Transverse colon (tissue), 4 donors: ENCODE data around the gene PLAU. TPM values are rescaled to one million over a fixed set of nuclear protein-coding genes. Genes with fewer than 3 reads are reported as not detected.

Experiments
- DNase-seq: peaks from one replicate; pipeline ENCODE4 v3.0.0-alpha.2; 2019
- H3K27ac ChIP-seq, 4 donors: fragments of 200-600 bp; sonication (generic); 2 replicates each; pipeline ENCODE4 v1.5.1; 2016 to 2018; ENCODE audit warnings: inconsistent platforms in 4 of 4
- H3K27me3 ChIP-seq: fragments of 200-600 bp; sonication (generic); 2 replicates; pipeline ENCODE4 v1.5.1; 2017; ENCODE audit warnings: inconsistent platforms
- H3K36me3 ChIP-seq, 4 donors: fragments of 200-600 bp; sonication (generic); 2 replicates each; pipeline ENCODE4 v1.5.1; 2017 to 2019; ENCODE audit warnings: inconsistent platforms in 4 of 4
- H3K4me1 ChIP-seq, 4 donors: fragments of 200-600 bp; sonication (generic); 2 replicates each; pipeline ENCODE4 v1.5.1; 2017 to 2020; ENCODE audit warnings: inconsistent platforms in 4 of 4
- H3K4me3 ChIP-seq, 4 donors: fragments of 200-600 bp; sonication (generic); 1 replicate in 1 of 4; 2 replicates in 3 of 4; pipeline versions ENCODE4 v1.5.1 to v1.6.1; 2017 to 2019; ENCODE audit warnings: inconsistent platforms in 4 of 4
- H3K9me3 ChIP-seq, 2 donors: fragments of 200-600 bp; sonication (generic); 2 replicates each; pipeline ENCODE4 v1.5.1; 2017 to 2019; ENCODE audit warnings: inconsistent platforms in 2 of 2
- EP300 ChIP-seq: sonication (generic); formaldehyde crosslinking; IDR thresholded peaks from one replicate; pipeline ENCODE4 v1.6.1; 2017; ENCODE audit warnings: antibody characterized with exemption, low read depth
- POLR2A ChIP-seq: fragments of 450-650 bp; IDR thresholded peaks from one replicate; pipeline ENCODE4 v1.6.1; 2016; ENCODE audit warnings: antibody characterized with exemption, mild to moderate bottlenecking, moderate library complexity
- POLR2AphosphoS5 ChIP-seq, 3 donors: sonication (generic); formaldehyde crosslinking; IDR thresholded peaks; one replicate each; pipeline ENCODE4 v1.6.1; 2016; ENCODE audit warnings: antibody characterized with exemption in 3 of 3
- WGBS, 2 donors: methylation state at CpG; one replicate each; pipeline ENCODE4 v1.1.5; 2018; ENCODE audit warnings: low coverage in 1 of 2; 5-methylcytosine and 5-hydroxymethylcytosine counted together
- in situ Hi-C, 4 donors: fragments of 200-750 bp; cut with MboI; loops; one replicate each; pipeline versions ENCODE4 v1.15.0 to v1.15.1; 2017; ENCODE audit warnings: low sequenced_read_pairs in 3 of 4, low pct_ligation_motif_present in 1 of 4, low pct_unique_long_range_greater_than_20kb in 1 of 4
- intact Hi-C: fragments of 100-400 bp; cut with DNase I; formaldehyde crosslinking; loops from one replicate; pipeline ENCODE4 v1.15.1; 2023; ENCODE audit warnings: low total_unique reads
- total RNA-seq, 4 donors: library from RNA; depleted of rRNA; stranded (reverse); fragments of >200 nt; gene quantifications; one replicate each; pipeline ENCODE4 v1.1.0, GENCODE V29; 2016
- TF ChIP-seq, protein P1 (sequence below), 5 experiments: fragments of 200-600 bp in 3 of 5; fragments of 450-650 bp in 2 of 5; sonication (generic) in 3 of 5; IDR thresholded peaks; 1 replicate in 2 of 5; 2 replicates in 3 of 5; pipeline ENCODE4 v1.5.1; 2016 to 2017; ENCODE audit warnings: antibody characterized with exemption in 5 of 5, inconsistent platforms in 3 of 5, mild to moderate bottlenecking in 2 of 5, moderate library complexity in 1 of 5

The PLAU gene
- total RNA-seq, 4 donors from 2014 or later = 0.75 to 8.0 (median 2.3) TPM

DNA sequence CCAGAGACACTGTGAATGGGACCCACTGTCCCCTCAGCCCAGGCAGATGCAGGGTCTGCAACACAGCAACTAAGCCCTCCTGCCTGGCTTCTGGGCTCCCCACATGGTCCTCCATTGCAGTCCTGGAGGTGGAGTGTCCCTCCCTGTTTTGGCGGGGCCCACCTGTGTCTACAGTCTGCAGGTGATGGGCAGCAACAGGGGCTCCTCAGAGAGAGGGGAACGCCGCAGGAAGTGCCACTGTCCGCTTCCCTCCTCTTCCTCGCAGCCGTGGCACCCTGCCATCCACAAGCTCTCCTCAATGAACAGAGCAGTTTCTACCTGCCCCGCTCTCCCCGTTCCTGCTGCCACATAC lies 45.8 kb upstream of the PLAU start:
- Histone ChIP-seq H3K36me3 (peaks cover 0 to 9% (median 4%) of the 10 kb centered on the region in 4 donors), H3K27me3 (no peaks in the 10 kb centered on the region), H3K4me3 (no peak overlapping the region), H3K27ac (peak overlapping the region; percentile 58 to 89 (median 66)), H3K9me3 (no peaks in the 10 kb centered on the region), H3K4me1 (peaks cover 34 to 77% (median 44%) of the 10 kb centered on the region in 4 donors)
- no peak for DNase-seq
- 70% methylated on average over 8 of the region's 8 CpGs; no CpG with 5 or more reads in 1 of the 2 donors for WGBS, 2 donors
- in situ Hi-C loops = no loop called here
- no peak for TF ChIP-seq POLR2A
- no peak for TF ChIP-seq POLR2AphosphoS5 (IDR thresholded peaks at IDR 0.05)
- TF ChIP-seq, protein P1, sequence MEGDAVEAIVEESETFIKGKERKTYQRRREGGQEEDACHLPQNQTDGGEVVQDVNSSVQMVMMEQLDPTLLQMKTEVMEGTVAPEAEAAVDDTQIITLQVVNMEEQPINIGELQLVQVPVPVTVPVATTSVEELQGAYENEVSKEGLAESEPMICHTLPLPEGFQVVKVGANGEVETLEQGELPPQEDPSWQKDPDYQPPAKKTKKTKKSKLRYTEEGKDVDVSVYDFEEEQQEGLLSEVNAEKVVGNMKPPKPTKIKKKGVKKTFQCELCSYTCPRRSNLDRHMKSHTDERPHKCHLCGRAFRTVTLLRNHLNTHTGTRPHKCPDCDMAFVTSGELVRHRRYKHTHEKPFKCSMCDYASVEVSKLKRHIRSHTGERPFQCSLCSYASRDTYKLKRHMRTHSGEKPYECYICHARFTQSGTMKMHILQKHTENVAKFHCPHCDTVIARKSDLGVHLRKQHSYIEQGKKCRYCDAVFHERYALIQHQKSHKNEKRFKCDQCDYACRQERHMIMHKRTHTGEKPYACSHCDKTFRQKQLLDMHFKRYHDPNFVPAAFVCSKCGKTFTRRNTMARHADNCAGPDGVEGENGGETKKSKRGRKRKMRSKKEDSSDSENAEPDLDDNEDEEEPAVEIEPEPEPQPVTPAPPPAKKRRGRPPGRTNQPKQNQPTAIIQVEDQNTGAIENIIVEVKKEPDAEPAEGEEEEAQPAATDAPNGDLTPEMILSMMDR (IDR thresholded peaks at IDR 0.05) = no peak
- no peak for TF ChIP-seq EP300
- intact Hi-C loops = no loop called here

DNA sequence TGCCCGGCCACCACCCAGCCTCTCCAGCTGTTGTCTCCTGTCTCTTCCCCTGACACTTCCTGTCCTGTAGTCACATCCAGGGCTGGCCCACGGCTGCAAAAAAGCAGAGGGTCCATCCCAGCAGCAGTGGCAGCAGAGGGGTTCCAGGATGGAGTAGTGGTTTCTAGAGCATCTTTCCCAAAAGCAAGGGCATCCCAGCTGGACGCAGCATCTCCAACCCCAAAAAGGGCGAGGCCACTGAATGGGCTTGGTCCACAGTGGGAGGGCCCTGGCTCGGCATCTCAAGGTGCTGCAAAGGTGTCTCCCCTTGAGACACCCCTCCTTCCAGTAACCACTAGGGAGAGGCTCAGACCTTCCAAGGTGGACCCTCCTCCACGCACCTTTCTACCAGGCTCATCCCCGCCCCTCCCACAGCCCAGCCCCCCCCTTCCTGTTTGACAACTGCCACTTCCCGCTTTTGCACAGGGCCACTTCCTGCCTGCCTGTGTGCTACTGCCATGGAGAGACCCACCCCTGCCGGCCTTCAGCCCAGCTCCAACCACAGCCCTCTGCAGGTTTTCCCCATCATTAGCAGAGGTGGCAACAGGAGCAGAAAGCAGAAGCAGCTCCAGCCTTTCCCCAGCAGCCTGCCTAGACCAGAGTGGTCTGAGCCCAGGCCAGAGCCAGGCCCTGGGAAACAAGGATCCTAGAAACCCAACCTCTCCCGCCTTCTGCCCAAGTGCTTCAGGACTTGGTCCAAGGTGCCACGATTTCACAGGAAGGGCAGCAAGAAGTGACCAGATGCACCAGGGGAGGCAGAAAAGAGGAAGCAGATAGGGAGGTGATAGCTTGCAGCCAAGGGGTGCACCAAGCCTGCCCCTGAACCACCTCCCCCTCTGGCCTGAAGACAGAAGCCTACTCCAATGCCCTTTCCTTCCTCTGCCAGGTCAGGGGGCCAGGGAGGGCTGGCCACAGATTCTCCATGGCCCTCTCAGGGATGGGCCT lies 45.2 kb upstream of the PLAU start:
- Histone ChIP-seq H3K27ac (peak overlapping the region; percentile 58 to 89 (median 66)), H3K9me3 (no peaks in the 10 kb centered on the region), H3K36me3 (peaks cover 0 to 2% (median under 1%) of the 10 kb centered on the region in 4 donors), H3K4me1 (peaks cover 37 to 81% (median 49%) of the 10 kb centered on the region in 4 donors), H3K27me3 (no peaks in the 10 kb centered on the region), H3K4me3 (no peak overlapping the region)
- WGBS, 2 donors = 52% methylated on average over 11 of the region's 11 CpGs; no CpG with 5 or more reads in 1 of the 2 donors
- TF ChIP-seq, protein P1 (IDR thresholded peaks at IDR 0.05) = no peak
- no peak for TF ChIP-seq POLR2AphosphoS5 (IDR thresholded peaks at IDR 0.05)
- no peak for TF ChIP-seq EP300
- TF ChIP-seq POLR2A = no peak
- peak; percentile 61 for DNase-seq
- intact Hi-C loops = no loop called here
- in situ Hi-C loops = no loop called here

- 80 to 84% methylated on average over 1 to 7 of the region's 7 CpGs for WGBS, 2 donors
- Histone ChIP-seq H3K36me3 (no peaks in the 10 kb centered on the region), H3K27ac (peak overlapping the region; percentile 58 to 89 (median 66)), H3K9me3 (no peaks in the 10 kb centered on the region), H3K4me3 (no peak overlapping the region), H3K4me1 (peaks cover 46 to 90% (median 57%) of the 10 kb centered on the region in 4 donors), H3K27me3 (no peaks in the 10 kb centered on the region)
- TF ChIP-seq POLR2A (no peak), POLR2AphosphoS5 (IDR thresholded peaks at IDR 0.05) (no peak), EP300 (no peak)
- TF ChIP-seq, protein P1 (IDR thresholded peaks at IDR 0.05) = no peak
- no peak for DNase-seq
- intact Hi-C loops = no loop called here
- in situ Hi-C loops = no loop called here
Measured at GRCh38 chr10:73866621-73867020, 44.3 kb upstream of the PLAU start.

DNA sequence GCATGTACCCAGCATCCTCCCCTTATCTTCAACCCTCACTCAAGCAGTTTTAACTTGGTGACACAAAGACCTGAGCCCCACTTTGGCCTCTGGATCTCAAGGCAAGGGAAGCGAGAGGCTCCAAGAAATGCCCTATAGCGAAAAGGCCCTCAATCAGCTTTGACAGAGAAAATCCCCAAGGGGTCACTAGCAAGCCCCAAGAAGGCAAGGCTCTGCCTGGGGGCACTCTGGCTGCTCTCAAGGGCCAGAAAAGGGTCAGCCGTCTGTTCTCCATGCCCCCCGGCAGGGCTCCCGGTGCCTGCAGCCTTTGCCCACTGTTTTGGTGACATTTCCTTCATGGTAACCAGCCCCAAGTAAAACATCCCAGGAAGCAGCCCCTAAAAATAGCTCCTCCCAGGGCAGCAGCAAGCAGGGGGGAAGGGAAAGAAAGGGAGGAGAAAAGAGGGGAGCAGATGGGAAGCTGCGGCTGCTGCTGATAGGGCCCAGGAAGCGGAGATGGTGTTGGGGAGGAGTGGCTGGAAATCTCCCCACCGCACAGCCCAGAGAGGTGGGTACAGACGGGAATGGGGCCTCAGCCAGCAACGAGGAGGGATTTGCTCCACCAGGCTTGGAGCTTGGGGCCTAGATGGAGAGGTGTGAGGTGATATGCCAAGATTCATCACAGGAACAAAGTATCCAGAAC lies 43.7 kb upstream of the PLAU start:
- Histone ChIP-seq H3K4me1 (peaks cover 48 to 94% (median 60%) of the 10 kb centered on the region in 4 donors), H3K9me3 (no peaks in the 10 kb centered on the region), H3K27me3 (no peaks in the 10 kb centered on the region), H3K36me3 (no peaks in the 10 kb centered on the region), H3K4me3 (no peak overlapping the region), H3K27ac (peak overlapping the region; percentile 58 to 89 (median 66))
- intact Hi-C loops = no loop called here
- 74% methylated on average over 10 of the region's 10 CpGs; no CpG with 5 or more reads in 1 of the 2 donors for WGBS, 2 donors
- in situ Hi-C loops = no loop called here
- no peak for DNase-seq
- TF ChIP-seq EP300 (no peak), POLR2AphosphoS5 (IDR thresholded peaks at IDR 0.05) (no peak), POLR2A (no peak)
- TF ChIP-seq, protein P1 (IDR thresholded peaks at IDR 0.05) = no peak
